HEK293 (cell line): ENCODE data around the gene SLC25A11.
A peak's percentile ranks its signal among the peaks of the same experiment; 100 is the strongest.

Experiments used
- BCL11A ChIP-seq: fragments of 450-650 bp; formaldehyde crosslinking; IDR thresholded peaks from 2 replicates; pipeline ENCODE4 v1.5.1; 2016; ENCODE audit warnings: low read depth, missing biosample characterization, missing genetic modification characterization
- EGR2 ChIP-seq: fragments of 450-650 bp; formaldehyde crosslinking; IDR thresholded peaks from 2 replicates; pipeline ENCODE4 v1.5.1; 2016; ENCODE audit warnings: low read depth, missing biosample characterization, missing genetic modification characterization
- GLIS1 ChIP-seq: fragments of 450-650 bp; formaldehyde crosslinking; IDR thresholded peaks from 2 replicates; pipeline ENCODE4 v1.5.1; 2016; ENCODE audit warnings: missing biosample characterization, missing genetic modification characterization
- GLIS2 ChIP-seq: fragments of 450-650 bp; formaldehyde crosslinking; IDR thresholded peaks from 2 replicates; pipeline ENCODE4 v1.5.1; 2016; ENCODE audit warnings: missing biosample characterization, missing genetic modification characterization
- HOXA7 ChIP-seq: sonication (generic); formaldehyde crosslinking; IDR thresholded peaks from 2 replicates; pipeline ENCODE4 v1.8.1; 2022; ENCODE audit warnings: missing genetic modification reagents, borderline replicate concordance
- KLF16 ChIP-seq: fragments of 450-650 bp; formaldehyde crosslinking; IDR thresholded peaks from 2 replicates; pipeline ENCODE4 v1.5.1; 2017; ENCODE audit warnings: missing biosample characterization, missing genetic modification characterization
- KLF8 ChIP-seq: fragments of 450-650 bp; formaldehyde crosslinking; IDR thresholded peaks from 2 replicates; pipeline ENCODE4 v1.5.1; 2016; ENCODE audit warnings: missing biosample characterization, missing genetic modification characterization
- MYNN ChIP-seq: fragments of 450-650 bp; formaldehyde crosslinking; IDR thresholded peaks from 2 replicates; pipeline ENCODE4 v1.5.1; 2016; ENCODE audit warnings: missing biosample characterization, missing genetic modification characterization, borderline replicate concordance
- OSR2 ChIP-seq: fragments of 450-650 bp; formaldehyde crosslinking; IDR thresholded peaks from 2 replicates; pipeline ENCODE4 v1.5.1; 2016; ENCODE audit warnings: missing biosample characterization, missing genetic modification characterization
- PBX3 ChIP-seq: sonication (generic); formaldehyde crosslinking; IDR thresholded peaks from 2 replicates; pipeline ENCODE4 v1.8.1; 2022; ENCODE audit warnings: mild to moderate bottlenecking, moderate library complexity, missing genetic modification reagents
- SP2 ChIP-seq: fragments of 450-650 bp; formaldehyde crosslinking; IDR thresholded peaks from 2 replicates; pipeline ENCODE4 v1.5.1; 2016; ENCODE audit warnings: missing biosample characterization, missing genetic modification characterization
- SP7 ChIP-seq: fragments of 450-650 bp; formaldehyde crosslinking; IDR thresholded peaks from 2 replicates; pipeline ENCODE4 v1.5.1; 2016; ENCODE audit warnings: missing biosample characterization, missing genetic modification characterization
- TCF7L2 ChIP-seq: IDR thresholded peaks from 2 replicates; pipeline ENCODE4 v1.6.1; 2011; ENCODE audit warnings: low read depth, mild to moderate bottlenecking, inconsistent platforms, low read length, moderate library complexity, borderline replicate concordance
- ZBTB6 ChIP-seq: fragments of 450-650 bp; formaldehyde crosslinking; IDR thresholded peaks from 2 replicates; pipeline ENCODE4 v1.5.1; 2017; ENCODE audit warnings: missing biosample characterization, missing genetic modification characterization
- ZNF138 ChIP-seq: fragments of 450-650 bp; formaldehyde crosslinking; IDR thresholded peaks from 2 replicates; pipeline ENCODE4 v1.5.1; 2016; ENCODE audit warnings: missing biosample characterization, missing genetic modification characterization, borderline replicate concordance
- ZNF140 ChIP-seq: fragments of 450-650 bp; formaldehyde crosslinking; IDR thresholded peaks from 2 replicates; pipeline ENCODE4 v1.5.1; 2016; ENCODE audit warnings: missing biosample characterization, missing genetic modification characterization
- ZNF148 ChIP-seq: fragments of 450-650 bp; formaldehyde crosslinking; IDR thresholded peaks from 2 replicates; pipeline ENCODE4 v1.5.0; 2017; ENCODE audit warnings: missing biosample characterization, missing genetic modification characterization, borderline replicate concordance
- ZNF155 ChIP-seq: fragments of 450-650 bp; formaldehyde crosslinking; IDR thresholded peaks from 2 replicates; pipeline ENCODE4 v1.5.1; 2016; ENCODE audit warnings: missing biosample characterization, missing genetic modification characterization
- ZNF157 ChIP-seq: fragments of 450-650 bp; formaldehyde crosslinking; IDR thresholded peaks from 2 replicates; pipeline ENCODE4 v1.5.1; 2016; ENCODE audit warnings: missing biosample characterization, missing genetic modification characterization
- ZNF24 ChIP-seq: fragments of 450-650 bp; formaldehyde crosslinking; IDR thresholded peaks from 2 replicates; pipeline ENCODE4 v1.5.1; 2016; ENCODE audit warnings: missing biosample characterization, missing genetic modification characterization
- ZNF280D ChIP-seq: fragments of 450-650 bp; formaldehyde crosslinking; IDR thresholded peaks from 2 replicates; pipeline ENCODE4 v1.5.1; 2016; ENCODE audit warnings: missing biosample characterization, missing genetic modification characterization
- ZNF324 ChIP-seq: fragments of 450-650 bp; formaldehyde crosslinking; IDR thresholded peaks from 2 replicates; pipeline ENCODE4 v1.5.1; 2016; ENCODE audit warnings: missing biosample characterization, missing genetic modification characterization
- ZNF335 ChIP-seq: fragments of 450-650 bp; formaldehyde crosslinking; conservative IDR thresholded peaks from 2 replicates; pipeline ENCODE4 v1.5.1; 2016; ENCODE audit warnings: missing biosample characterization, missing genetic modification characterization
- ZNF362 ChIP-seq: fragments of 450-650 bp; formaldehyde crosslinking; IDR thresholded peaks from 2 replicates; pipeline ENCODE4 v1.5.1; 2016; ENCODE audit warnings: missing biosample characterization, missing genetic modification characterization
- ZNF394 ChIP-seq: fragments of 450-650 bp; formaldehyde crosslinking; IDR thresholded peaks from 2 replicates; pipeline ENCODE4 v1.5.1; 2016; ENCODE audit warnings: missing biosample characterization, missing genetic modification characterization, mild to moderate bottlenecking, moderate library complexity, borderline replicate concordance
- ZNF513 ChIP-seq: fragments of 450-650 bp; IDR thresholded peaks from 2 replicates; pipeline ENCODE4 v1.5.1; 2018; ENCODE audit warnings: missing biosample characterization, missing genetic modification characterization
- ZNF558 ChIP-seq: fragments of 450-650 bp; formaldehyde crosslinking; IDR thresholded peaks from 2 replicates; pipeline ENCODE4 v1.5.1; 2016; ENCODE audit warnings: missing biosample characterization, missing genetic modification characterization
- ZNF624 ChIP-seq: fragments of 450-650 bp; formaldehyde crosslinking; IDR thresholded peaks from 2 replicates; pipeline ENCODE4 v1.5.1; 2017; ENCODE audit warnings: missing biosample characterization, missing genetic modification characterization
- ZNF664 ChIP-seq: fragments of 450-650 bp; formaldehyde crosslinking; IDR thresholded peaks from 2 replicates; pipeline ENCODE4 v1.5.1; 2016; ENCODE audit warnings: missing biosample characterization, missing genetic modification characterization
- ZNF785 ChIP-seq: fragments of 450-650 bp; formaldehyde crosslinking; IDR thresholded peaks from 2 replicates; pipeline ENCODE4 v1.5.1; 2016; ENCODE audit warnings: missing biosample characterization, missing genetic modification characterization

SLC25A11 gene

GRCh38 chr17:4948166-4948930 lies 8.5 kb upstream of the SLC25A11 start, which contains the start of gene PFN1 (continued):
- peak; percentile 13; the same call in 1 of the 2 replicates for TF ChIP-seq GLIS1 (tag by site-specific recombination)
- TF ChIP-seq ZNF138, result no peak
- peak; percentile 94 for TF ChIP-seq ZNF324
- no peak for TF ChIP-seq ZNF148 (tag by site-specific recombination)
- no peak for TF ChIP-seq ZNF280D (tag by site-specific recombination)
- no peak for TF ChIP-seq OSR2 (tag by site-specific recombination)
- no peak for TF ChIP-seq ZBTB6 (tag by site-specific recombination)
- peak; percentile 89 for TF ChIP-seq PBX3 (CRISPR knock-in tag)
- TF ChIP-seq SP2 (tag by site-specific recombination), result peak; percentile 14
- TF ChIP-seq SP7, result peak; percentile 34; the same call in 1 of the 2 replicates
- TF ChIP-seq ZNF362 (tag by site-specific recombination), result no peak
- no peak for TF ChIP-seq GLIS2
- no peak for TF ChIP-seq ZNF155 (tag by site-specific recombination)
- TF ChIP-seq EGR2 (tag by site-specific recombination), result 0 out of 2 replicates have a peak, but pooled peaks have one; percentile 10
- TF ChIP-seq ZNF335 (tag by site-specific recombination), result peak; percentile 95
- no peak for TF ChIP-seq HOXA7
- TF ChIP-seq ZNF785 (tag by site-specific recombination), result no peak
- TF ChIP-seq ZNF157 (tag by site-specific recombination), result no peak
- peak; percentile 37 for TF ChIP-seq KLF16 (tag by site-specific recombination)
- TF ChIP-seq ZNF24 (tag by site-specific recombination), result no peak
- TF ChIP-seq ZNF394 (tag by site-specific recombination), result peak; percentile 14; the same call in 1 of the 2 replicates
- no peak for TF ChIP-seq ZNF140 (tag by site-specific recombination)
- TF ChIP-seq ZNF624, result no peak
- TF ChIP-seq TCF7L2, result no peak
- 0 out of 2 replicates have a peak, but pooled peaks have one; percentile 42 for TF ChIP-seq ZNF558
- TF ChIP-seq ZNF664, result no peak
- TF ChIP-seq ZNF513 (tag by site-specific recombination), result no peak
- TF ChIP-seq BCL11A (tag by site-specific recombination), result peak; percentile 11; the same call in 1 of the 2 replicates
- TF ChIP-seq KLF8 (tag by site-specific recombination), result peak; percentile 48; the same call in 1 of the 2 replicates
- 0 out of 2 replicates have a peak, but pooled peaks have one; percentile 70 for TF ChIP-seq MYNN (tag by site-specific recombination)
